Measurements from ENCODE around the gene CAMSAP3. TPM values are rescaled to one million over a fixed set of nuclear protein-coding genes. Genes with fewer than 3 reads are reported as not detected.

CAMSAP3 gene
- total RNA-seq, 1 donor from 2014 or later = under 0.01 TPM

GRCh38 chr19:7579182-7579581 is 16.5 kb upstream of the CAMSAP3 start:
- DNase-seq = no peak

DNA sequence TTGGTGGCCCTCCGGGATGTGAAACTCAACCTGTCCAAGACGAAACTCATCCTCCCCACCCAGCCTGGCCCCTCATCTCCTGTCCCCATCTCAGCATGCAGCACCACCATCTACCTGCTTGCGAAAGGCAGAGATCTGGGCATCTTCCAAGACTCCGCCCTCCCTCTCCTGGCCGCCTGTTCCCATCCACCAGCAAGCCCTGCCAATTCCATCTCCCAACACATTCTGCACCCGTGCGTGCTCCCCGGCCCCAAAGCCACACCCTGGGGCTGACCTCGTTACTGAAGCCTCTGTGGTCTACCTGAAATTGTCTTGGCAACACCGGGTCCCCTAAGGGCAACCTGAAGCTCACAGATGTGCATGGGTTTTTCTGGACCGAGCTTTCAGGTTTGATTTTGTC is 13.2 kb upstream of the CAMSAP3 start:
- no peak for DNase-seq

DNA sequence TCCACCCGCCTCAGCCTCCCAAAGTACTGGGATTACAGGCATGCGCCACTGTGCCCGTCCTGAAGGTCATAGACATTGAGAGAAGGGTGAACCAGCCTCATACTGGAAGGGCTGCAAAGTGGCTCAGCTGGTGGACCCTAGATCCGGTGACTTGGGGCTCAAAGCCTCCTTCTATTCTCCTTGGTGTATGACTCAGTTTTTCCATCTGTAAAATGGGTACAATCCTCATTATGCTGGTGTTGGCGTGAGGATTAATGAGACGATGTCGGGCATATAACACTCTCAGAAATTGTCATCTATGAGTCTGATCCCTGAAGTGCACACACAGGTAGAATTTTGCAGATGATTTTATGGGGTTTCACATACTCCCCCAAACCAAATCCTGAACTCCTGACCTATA is 5.8 kb upstream of the CAMSAP3 start:
- DNase-seq = no peak

DNA sequence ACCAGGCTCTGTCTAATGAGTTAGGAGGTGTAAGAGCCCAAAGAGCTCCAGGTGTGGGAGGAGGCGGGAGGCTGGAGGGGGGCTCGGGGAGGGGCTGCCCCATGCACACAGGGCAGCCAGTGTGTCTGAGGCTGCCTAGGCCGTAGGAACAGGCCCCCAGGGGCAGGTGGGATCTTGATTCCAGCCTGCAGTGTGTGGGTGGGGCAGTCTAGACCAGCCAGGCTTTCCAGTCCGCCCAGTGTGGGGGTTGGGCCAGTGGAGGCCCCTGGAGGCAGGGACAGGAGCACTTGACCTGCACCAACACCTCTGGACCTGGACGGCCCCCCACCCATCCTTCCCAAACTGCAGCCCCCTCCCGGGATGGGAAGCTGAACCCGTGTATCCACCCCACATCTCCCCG is 5.4 kb upstream of the CAMSAP3 start:
- DNase-seq = no peak

GRCh38 chr19:7596211-7596937 is 711 bp downstream of the CAMSAP3 start:
- DNase-seq = no peak

- DNase-seq = no peak
Observed at GRCh38 chr19:7597689-7598088, 2.0 kb downstream of the CAMSAP3 start.

DNA sequence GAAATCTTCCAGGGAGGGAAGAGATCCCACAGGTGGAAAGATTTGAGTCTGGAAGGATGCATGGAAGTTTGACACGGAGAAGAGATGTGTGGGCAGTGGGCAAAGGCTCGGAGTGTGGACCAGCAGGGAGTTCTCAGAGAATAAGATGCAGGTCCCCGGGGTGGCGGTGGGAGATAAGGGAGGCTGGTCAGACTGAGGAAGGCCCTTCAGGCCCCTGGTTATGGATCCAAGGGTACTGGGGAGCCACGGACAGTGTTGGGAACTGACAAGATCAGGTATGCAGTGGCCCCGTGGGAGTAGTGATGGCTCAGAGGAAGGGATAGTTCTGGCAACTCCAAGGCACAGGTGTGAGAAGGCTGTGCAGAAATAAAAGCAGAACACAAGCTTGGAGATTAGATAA is 2.5 kb downstream of the CAMSAP3 start:
- no peak for DNase-seq

DNA sequence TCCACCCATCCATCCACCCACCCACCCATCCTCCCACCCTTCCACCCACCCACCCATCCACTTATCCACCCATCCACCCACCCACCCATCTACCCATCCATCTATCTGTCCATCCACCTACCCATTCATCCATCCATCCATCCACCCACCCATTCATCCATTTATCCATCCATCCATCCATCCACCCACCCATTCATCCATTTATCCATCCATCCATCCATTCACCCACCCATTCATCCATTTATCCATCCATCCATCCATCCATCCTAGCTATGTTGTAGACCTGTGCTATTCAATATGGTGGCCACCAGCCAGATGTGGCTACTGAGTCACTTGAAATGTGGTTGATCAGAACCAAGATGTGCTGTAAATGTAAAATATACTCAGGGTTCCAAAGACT is 5.1 kb downstream of the CAMSAP3 start:
- no peak for DNase-seq

DNA sequence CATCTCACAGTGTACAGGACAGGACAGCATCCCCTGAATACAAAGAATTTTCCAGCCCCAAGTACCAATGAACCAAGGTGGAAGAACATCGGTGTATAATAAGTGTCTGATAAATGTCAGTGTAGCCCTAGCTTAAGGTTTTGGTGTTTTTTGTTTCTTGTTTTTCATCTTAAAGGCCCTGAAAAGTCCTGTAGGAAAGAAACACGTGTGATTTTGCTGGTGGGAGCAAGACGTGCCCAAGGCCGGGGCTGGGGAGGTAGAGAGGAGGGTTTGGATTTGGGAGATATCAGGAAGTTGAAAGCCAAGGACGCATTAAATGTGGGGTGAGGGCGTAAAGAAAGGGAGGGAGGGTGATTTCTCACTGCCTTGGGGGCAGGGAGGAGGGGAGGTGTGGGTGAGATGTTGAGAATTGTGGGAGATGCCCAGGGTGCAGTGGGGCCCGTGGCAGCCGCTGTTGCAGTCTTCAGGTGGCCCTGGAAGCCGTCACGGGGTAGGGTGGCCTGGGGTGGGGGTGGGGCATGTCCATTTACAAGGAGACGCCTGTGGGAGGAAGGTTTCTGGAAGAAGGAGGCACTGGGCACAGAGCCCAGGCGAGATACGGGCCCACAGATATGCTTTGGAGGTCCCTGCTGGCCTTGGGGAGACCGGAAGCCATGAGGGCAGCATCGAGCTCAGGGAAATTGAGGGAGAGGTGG is 6.7 kb downstream of the CAMSAP3 start:
- no peak for DNase-seq

DNA sequence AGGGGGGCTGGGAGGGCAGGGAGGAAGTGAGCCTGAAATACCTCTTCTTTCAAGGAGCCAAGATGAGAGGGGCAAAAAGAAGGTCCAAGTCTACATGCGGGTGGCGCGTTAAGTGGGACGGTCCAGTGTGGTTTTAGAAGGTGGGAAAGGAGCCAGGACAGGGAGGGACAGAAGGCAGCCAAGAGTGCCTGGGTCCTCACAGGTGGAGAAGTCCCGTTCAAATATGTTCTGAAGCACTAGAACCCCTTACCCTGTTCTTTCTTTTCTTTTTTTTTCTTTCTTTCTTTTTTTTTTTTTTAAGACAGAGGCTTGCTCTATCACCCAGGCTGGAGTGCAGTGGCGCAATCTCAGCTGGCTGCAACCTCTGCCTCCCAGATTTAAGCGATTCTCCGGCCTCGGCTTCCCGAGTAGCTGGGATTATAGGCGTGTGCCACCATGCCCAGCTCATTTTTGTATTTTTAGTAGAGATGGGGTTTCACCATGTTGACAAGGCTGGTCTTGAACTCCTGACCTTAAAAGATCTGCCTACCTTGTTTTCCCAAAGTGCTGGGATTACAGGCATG is 7.4 kb downstream of the CAMSAP3 start:
- no peak for DNase-seq

DNA sequence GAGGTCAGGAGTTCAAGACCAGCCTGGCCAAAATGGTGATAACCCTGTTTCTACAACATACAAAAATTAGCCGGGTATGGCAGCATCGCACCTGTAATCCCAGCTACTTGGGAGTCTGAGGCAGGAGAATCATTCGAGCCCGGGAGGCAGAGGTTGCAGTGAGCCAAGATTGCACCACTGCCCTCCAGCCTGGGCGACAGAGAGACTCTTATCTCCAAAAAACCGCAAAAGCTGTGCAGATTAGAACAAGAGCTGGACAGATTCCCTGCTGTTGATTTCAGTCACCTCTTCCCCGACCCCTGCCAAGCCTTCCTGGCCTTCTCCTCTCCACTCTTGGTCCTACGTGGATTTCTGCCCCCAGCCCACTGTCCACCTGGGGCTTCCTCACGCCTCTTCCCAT is 8.3 kb downstream of the CAMSAP3 start:
- DNase-seq = no peak

- peak; percentile 43 for DNase-seq
Observed at GRCh38 chr19:7605490-7606222, 10.0 kb downstream of the CAMSAP3 start.

DNA sequence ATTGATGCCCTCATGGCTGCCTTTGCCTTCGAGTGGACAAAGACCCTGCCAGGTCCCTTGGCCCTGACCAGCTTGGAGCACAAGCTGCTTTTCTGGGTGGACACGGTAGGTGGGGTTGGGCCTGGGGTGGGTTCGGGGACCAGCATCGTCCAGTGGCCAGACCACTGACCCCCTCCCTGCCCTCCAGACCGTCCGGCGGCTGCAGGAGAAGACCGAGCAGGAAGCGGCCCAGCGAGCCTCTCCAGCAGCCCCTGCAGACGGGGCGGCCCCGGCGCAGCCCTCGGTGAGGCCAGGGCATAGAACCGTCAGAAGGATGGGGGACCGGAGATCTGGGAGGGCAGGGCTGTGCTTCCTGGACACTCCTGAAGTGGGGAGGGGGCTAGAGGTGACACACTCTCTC is 10.6 kb downstream of the CAMSAP3 start:
- no peak for DNase-seq

DNA sequence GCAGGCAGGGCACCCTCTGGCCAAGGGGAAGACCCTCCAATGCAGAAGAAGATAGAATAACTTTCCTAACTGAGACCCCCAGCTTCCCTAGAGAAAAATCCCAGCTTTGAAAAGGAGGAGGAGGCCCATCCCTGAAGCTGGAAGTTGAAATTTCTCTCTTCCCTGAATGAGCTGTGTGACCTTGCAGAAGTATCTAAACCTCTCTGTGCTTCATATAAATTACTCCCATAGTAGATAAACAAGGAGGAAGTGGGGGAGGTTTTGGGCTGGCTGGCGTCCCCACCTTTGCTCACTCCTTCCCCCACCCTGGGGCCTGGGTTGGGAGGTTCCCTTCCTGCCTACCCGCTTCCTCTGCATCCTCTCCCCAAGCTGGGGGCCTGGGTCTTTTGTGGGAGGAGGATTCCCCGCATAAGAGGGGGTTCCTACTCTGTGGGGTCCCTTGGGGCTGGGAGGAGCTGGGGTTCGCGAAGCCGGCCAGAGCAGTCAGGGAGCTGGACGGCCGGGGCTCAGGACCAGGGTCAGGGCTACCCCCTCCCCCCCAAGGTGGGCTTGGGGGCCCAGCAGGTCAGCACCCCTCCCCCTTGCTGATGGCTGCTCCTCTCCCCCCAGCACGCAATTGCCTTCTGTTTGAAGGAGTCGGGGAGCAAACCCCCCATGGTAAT is 11.7 kb downstream of the CAMSAP3 start:
- DNase-seq = no peak

- no peak for DNase-seq
Observed at GRCh38 chr19:7607874-7608560, 12.4 kb downstream of the CAMSAP3 start.

DNA sequence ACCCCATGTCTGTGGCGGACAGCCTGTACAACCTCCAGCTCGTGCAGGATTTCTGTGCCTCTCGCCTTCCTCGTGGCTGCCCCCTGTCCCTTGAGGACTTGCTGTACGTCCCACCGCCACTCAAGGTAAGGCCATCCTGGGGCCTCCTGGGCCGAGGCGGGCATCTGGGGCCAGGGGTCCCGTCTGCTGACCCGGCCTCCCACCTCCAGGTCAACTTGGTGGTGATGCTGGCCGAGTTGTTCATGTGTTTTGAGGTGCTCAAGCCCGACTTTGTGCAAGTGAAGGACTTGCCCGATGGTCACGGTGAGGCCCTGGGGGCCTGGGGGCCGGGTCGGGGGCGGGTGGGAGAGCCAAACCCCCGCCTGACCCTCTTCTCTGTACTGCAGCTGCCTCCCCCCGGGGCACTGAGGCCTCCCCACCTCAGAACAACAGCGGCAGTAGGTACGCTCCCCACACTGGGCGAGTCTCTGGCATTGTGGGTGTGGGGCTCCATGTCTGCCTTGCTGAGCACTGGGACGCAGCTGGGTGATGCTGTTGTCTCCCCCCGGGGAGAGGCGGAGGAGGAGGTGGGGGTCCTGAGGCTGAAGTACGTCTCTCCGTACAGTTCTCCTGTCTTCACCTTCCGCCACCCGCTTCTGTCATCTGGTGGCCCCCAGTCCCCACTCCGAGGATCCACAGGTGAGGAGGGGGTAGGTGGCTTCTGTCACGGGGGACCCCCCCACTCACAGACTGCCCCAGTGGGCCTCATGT is 15.0 kb downstream of the CAMSAP3 start:
- DNase-seq = no peak

DNA sequence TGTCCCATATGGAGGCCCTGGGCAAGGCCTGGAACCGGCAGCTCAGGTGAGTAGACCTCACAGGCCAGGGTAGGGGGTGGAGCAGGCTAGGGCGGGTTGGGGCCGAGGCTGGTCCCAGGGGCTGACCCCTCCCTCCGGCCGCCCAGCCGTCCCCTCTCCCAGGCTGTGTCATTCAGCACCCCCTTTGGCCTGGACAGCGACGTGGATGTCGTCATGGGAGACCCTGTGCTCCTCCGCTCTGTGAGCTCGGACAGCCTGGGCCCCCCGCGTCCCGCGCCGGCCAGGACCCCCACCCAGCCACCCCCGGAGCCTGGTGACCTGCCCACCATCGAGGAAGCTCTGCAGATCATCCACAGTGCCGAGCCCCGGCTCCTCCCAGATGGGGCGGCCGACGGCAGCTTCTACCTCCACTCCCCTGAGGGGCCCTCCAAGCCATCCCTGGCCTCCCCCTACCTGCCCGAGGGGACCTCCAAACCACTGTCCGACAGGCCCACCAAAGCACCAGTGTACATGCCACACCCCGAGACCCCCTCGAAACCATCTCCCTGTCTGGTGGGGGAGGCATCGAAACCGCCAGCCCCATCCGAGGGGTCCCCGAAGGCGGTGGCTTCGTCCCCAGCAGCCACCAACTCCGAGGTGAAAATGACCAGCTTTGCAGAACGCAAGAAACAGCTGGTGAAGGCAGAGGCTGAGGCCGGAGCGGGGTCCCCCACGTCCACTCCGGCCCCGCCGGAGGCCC is 16.0 kb downstream of the CAMSAP3 start:
- no peak for DNase-seq

DNA sequence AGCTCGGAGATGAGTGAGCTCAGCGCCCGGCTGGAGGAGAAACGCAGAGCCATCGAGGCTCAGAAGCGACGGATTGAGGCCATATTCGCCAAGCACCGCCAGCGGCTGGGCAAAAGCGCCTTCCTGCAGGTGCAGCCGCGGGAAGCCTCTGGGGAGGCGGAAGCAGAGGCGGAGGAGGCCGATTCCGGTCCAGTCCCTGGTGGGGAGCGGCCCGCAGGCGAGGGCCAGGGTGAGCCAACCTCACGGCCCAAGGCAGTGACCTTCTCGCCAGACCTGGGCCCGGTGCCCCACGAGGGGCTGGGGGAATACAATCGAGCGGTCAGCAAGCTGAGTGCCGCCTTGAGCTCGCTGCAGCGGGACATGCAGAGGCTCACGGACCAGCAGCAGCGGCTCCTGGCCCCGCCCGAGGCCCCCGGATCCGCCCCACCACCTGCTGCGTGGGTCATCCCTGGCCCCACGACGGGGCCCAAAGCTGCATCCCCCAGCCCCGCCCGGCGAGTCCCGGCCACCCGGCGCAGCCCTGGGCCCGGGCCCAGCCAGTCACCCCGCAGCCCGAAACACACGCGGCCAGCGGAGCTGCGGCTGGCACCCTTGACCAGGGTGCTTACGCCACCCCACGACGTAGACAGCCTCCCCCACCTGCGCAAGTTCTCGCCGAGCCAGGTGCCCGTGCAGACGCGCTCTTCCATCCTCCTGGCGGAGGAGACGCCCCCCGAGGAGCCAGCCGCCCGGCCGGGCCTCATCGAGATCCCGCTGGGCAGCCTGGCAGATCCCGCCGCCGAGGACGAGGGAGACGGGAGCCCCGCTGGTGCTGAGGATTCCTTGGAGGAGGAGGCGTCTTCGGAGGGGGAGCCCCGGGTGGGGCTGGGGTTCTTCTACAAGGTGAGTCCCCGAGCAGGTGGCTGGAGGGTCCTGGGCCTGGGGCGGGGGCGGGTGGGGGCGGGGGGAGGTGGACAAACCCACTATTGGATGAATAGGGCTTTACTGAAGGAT is 16.9 kb downstream of the CAMSAP3 start:
- DNase-seq = no peak

Measured in dermis blood vessel endothelial cell (primary cell).